ENCODE data around the gene OR7C1. TPM values are rescaled to one million over a fixed set of nuclear protein-coding genes. Genes with fewer than 3 reads are reported as not detected.

OR7C1 gene
- total RNA-seq = not detected in 2 replicates

GRCh38 chr19:14835011-14835410 lies at the start of gene OR7C1, which contains the start of gene OR7A5:
Gene OR7C1, minus strand, starts transcription at chr19:14835185. Its CDS starts 35,049 bp downstream, at chr19:14800136.
Gene OR7A5, minus strand, starts transcription at chr19:14835185. Its CDS starts 6,944 bp downstream, at chr19:14828241.

DNA sequence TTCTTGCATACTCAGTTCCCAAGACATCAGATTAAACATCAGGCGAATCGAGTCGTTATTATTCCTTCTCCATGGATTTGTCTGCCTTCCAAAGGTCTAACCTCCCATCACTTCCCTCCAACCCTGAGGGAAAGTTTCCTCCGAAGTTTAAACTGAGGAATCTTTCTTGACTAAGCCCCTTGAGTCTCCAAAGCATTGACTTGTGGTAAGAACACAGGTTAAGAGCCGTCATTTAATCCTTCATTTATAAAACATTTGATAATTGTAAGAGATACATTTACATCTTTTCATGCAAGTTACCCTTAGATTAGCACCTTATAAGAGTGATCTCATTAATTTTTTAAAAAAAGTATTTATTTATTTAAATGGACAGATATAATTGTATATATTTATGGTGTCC lies 13.8 kb upstream of the OR7C1 start, which contains the start of gene OR7A10:
Gene OR7A10 (minus strand): TSS at position 101 of the 400 bp plus-strand sequence. CDS start 7,045 bp downstream, outside the sequence.

DNA sequence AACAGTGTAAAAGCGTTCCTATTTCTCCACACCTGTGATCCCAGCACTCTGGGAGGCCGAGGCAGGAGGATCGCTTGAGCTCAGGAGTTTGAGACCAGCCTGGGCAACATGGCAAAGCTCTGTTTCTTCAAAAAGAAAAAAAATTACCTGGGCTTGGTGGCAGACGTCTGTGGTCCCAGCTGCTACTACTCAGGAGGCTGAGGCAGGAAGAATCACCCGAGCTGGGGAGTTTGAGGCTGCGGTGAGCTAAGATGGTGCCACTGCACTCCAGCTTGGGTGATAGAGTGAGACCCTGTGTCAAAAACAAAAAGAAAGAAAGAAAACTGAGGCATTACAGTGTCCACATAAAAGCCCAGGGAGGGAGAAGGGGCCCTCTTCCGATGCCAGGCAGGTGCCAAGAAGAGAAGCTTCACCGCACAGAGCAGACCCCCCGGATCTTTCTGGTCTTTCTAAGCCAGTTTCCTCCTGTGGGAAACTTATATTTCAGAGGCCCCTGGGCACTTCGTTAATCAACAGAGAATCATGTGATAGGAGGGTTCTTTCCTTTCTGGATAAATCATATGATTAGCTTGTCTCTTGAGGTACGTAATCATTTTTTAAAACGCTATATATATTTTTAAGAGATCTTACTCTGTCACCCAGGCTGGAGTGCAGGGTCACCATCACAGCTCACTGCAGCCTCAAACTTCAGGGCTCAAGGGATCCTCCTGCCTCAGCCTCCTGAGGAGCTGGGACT lies 56.7 kb downstream of the OR7C1 start, which contains the start of gene ADGRE2:
Gene ADGRE2 (minus strand): TSS at position 451 of the 736 bp plus-strand sequence. CDS start 1,804 bp downstream, outside the sequence.

Other genes with a start within 250 kb of the OR7C1 start
- under 0.01 TPM in 1 of 2 replicates, not detected in the other for gene ADGRE3, start 160.3 kb downstream of the OR7C1 start, total RNA-seq
- 28.2 and 29.8 TPM in 2 replicates for gene ZNF333, start 145.1 kb downstream of the OR7C1 start, total RNA-seq
- 0.11 and 0.12 TPM in 2 replicates for gene ADGRE2, start 56.6 kb downstream of the OR7C1 start, total RNA-seq
- not detected in 2 replicates for gene OR7A5, start within 50 bp of the OR7C1 start, total RNA-seq
- not detected in 2 replicates for gene OR7A10, start 13.7 kb upstream of the OR7C1 start, total RNA-seq
- not detected in 2 replicates for gene OR7A17, start 50.9 kb upstream of the OR7C1 start, total RNA-seq
- not detected in 2 replicates for gene OR7C2, start 106.3 kb upstream of the OR7C1 start, total RNA-seq
- under 0.01 TPM in 1 of 2 replicates, not detected in the other for gene SLC1A6, start 144.7 kb upstream of the OR7C1 start, total RNA-seq
- not detected in 2 replicates for gene CASP14, start 214.3 kb upstream of the OR7C1 start, total RNA-seq
- gene OR1I1, start 247.0 kb upstream of the OR7C1 start, total RNA-seq = not detected in 2 replicates

Data from uterine smooth muscle cell (primary cell).